Subcutaneous abdominal adipose tissue (tissue), 5 donors: ENCODE results near the gene KRTAP4-16.
"Not testable (repeated sequence)": the region's sequence is repeated elsewhere in the genome, so short reads cannot be mapped to it uniquely, and the experiment has no call there.

Experiments
- H3K27ac ChIP-seq: one replicate; pipeline ENCODE4 v1.7.0; 2013; ENCODE audit warnings: low read depth, mild to moderate bottlenecking, inconsistent platforms, low read length, moderate library complexity
- H3K27me3 ChIP-seq, 5 donors: one replicate each; pipeline ENCODE4 v1.7.0; 2013; ENCODE audit warnings: low read length in 5 of 5, inconsistent platforms in 1 of 5; ENCODE audit not compliant: control insufficient read depth in 5 of 5, insufficient read depth in 4 of 5
- H3K36me3 ChIP-seq, 5 donors: one replicate each; pipeline ENCODE4 v1.7.0; 2013; ENCODE audit warnings: low read length in 5 of 5; ENCODE audit not compliant: control insufficient read depth in 5 of 5, insufficient read depth in 5 of 5
- H3K4me1 ChIP-seq, 5 donors: one replicate each; pipeline ENCODE4 v1.7.0; 2013; ENCODE audit warnings: low read length in 5 of 5, mild to moderate bottlenecking in 3 of 5, moderate library complexity in 1 of 5; ENCODE audit not compliant: control insufficient read depth in 5 of 5, insufficient read depth in 5 of 5
- H3K4me3 ChIP-seq, 5 donors: one replicate each; pipeline ENCODE4 v1.7.0; 2013; ENCODE audit warnings: low read length in 5 of 5, low read depth in 1 of 5
- H3K9ac ChIP-seq, 5 donors: one replicate each; pipeline ENCODE4 v1.7.0; 2013; ENCODE audit warnings: low read length in 5 of 5, mild to moderate bottlenecking in 4 of 5, moderate library complexity in 3 of 5
- H3K9me3 ChIP-seq, 5 donors: one replicate each; pipeline ENCODE4 v1.7.0; 2013; ENCODE audit warnings: low read length in 5 of 5; ENCODE audit not compliant: control insufficient read depth in 5 of 5
- donor health status: healthy.
- donor health status: healthy.
- donor health status: healthy.
- donor health status: healthy.
- donor health status: healthy.

Gene KRTAP4-16

GRCh38 chr17:41082626-41083025 is 19.4 kb downstream of the KRTAP4-16 start:
- no peaks in the 10 kb centered on the region for H3K27me3 ChIP-seq
- H3K4me1 ChIP-seq = no peaks in the 10 kb centered on the region
- H3K9me3 ChIP-seq = no peaks in the 10 kb centered on the region
- no peak overlapping the region for H3K4me3 ChIP-seq
- no peak overlapping the region for H3K9ac ChIP-seq
- no peak overlapping the region for H3K27ac ChIP-seq
- no peaks in the 10 kb centered on the region for H3K36me3 ChIP-seq

DNA sequence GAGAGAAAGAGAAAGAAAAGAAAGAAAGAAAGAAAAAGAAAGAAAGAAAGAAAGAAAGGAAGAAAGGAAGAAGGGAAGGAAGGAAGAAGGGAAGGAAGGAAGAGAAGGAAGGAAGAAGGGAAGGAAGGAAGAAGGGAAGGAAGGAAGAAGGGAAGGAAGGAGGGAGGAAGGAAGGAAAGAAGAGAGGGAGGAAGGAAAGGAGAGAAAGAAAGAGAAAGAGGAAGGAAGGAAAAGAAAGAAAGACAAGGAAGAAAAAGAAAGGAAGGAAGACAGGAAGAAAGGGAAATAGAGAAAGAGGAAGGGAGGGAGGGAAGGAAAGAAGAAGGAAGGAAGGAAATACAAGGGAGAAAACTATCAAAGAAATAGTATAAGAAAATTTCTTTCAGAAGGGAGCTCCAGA is 25.2 kb downstream of the KRTAP4-16 start:
- Histone ChIP-seq H3K27ac (no peak overlapping the region), H3K9me3 (no peaks in the 10 kb centered on the region), H3K4me1 (no peaks in the 10 kb centered on the region), H3K9ac (no peak overlapping the region), H3K4me3 (no peak overlapping the region), H3K27me3 (no peaks in the 10 kb centered on the region), H3K36me3 (no peaks in the 10 kb centered on the region)

DNA sequence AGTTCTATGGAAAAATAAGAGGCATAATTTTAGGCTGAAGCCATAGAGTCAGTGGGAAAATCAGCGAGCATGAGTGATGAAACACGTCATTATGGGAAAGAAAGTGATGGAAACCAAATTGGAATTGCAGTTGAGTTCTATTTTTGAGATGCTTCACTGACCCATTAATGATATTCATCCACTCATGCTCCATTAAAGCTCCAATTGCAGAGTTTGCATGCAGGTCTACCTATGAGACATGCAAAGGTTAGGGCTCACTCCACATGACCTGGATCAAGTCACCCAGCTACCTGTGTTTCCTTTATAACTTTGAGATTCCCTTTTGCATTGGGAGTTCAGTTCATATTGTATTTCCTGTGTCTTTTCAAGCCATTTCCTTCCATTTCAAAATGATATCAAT is 28.3 kb downstream of the KRTAP4-16 start:
- Histone ChIP-seq H3K27ac (no peak overlapping the region), H3K4me1 (no peaks in the 10 kb centered on the region), H3K4me3 (no peak overlapping the region), H3K27me3 (no peaks in the 10 kb centered on the region), H3K9ac (no peak overlapping the region), H3K36me3 (no peaks in the 10 kb centered on the region), H3K9me3 (no peaks in the 10 kb centered on the region)

DNA sequence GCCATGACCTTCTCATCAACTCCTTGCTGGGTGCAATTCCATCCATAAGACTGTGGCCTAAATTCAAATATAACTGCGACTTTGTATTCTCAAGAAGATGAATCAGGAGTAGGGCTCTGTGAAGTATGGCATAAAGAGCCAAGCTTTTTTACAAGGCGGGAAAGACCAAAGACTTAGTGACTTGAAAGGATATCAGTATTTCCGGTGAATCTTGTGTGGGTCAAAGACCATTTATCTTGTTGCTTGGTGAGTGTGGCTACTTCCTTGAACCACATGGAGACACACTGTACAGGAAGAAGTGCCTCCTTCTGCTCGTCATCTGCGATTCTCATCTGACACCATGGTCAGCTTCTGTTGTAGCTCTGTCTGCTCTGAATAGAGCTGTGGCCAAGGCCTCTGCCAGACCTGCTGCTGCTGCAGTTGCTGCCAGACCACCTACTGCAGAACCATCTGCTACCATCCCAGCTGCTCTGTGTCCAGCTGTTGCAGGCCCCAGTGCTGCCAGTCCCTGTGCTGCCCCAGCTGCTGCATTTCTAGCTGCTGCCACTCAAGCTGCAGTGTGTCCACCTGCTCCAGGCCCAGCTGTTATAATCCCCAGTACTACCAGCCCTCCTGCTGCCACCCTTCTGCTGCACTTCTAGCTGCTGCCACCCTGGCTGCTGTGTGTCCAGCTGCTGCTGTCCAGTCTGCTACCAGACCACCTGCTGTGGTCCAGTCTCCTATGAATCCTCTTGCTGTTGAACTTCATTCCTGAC is 30.2 kb downstream of the KRTAP4-16 start:
- Histone ChIP-seq H3K36me3 (no peaks in the 10 kb centered on the region), H3K9me3 (no peaks in the 10 kb centered on the region), H3K27ac (no peak overlapping the region), H3K4me3 (no peak overlapping the region), H3K4me1 (no peaks in the 10 kb centered on the region), H3K9ac (no peak overlapping the region), H3K27me3 (no peaks in the 10 kb centered on the region)

DNA sequence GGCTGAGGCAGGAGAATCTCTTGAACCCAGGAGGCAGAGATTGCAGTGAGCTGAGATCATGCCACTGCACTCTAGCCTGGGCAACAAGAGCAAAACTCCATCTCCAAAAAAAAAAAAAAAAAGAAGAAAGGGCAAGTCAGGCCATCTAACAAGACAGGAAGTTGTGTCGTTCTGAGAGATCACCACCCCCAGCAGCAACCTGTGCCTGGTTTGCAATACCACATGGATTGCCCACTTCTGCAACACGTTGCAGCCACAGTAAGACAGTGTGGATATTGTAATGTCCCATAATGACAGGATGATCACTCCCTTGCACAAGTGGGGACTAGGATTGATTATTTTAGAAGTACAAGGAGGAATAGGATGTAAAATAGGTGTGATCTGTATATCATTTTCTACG is 33.0 kb downstream of the KRTAP4-16 start:
- no peaks in the 10 kb centered on the region for H3K9me3 ChIP-seq
- H3K4me3 ChIP-seq = no peak overlapping the region
- no peaks in the 10 kb centered on the region for H3K4me1 ChIP-seq
- H3K27me3 ChIP-seq = no peaks in the 10 kb centered on the region
- H3K9ac ChIP-seq = no peak overlapping the region
- no peaks in the 10 kb centered on the region for H3K36me3 ChIP-seq
- H3K27ac ChIP-seq = no peak overlapping the region

GRCh38 chr17:41067281-41067680 is 34.7 kb downstream of the KRTAP4-16 start:
- H3K9me3 ChIP-seq = no peaks in the 10 kb centered on the region
- H3K27me3 ChIP-seq = no peaks in the 10 kb centered on the region
- no peaks in the 10 kb centered on the region for H3K36me3 ChIP-seq
- no peak overlapping the region for H3K27ac ChIP-seq
- no peak overlapping the region for H3K9ac ChIP-seq
- no peak overlapping the region for H3K4me3 ChIP-seq
- H3K4me1 ChIP-seq = no peaks in the 10 kb centered on the region

GRCh38 chr17:41065829-41066624 is 36.0 kb downstream of the KRTAP4-16 start, which contains the start of gene KRTAP2-4:
Gene KRTAP2-4, minus strand, starts transcription at chr17:41065879. Its CDS starts 34 bp downstream, at chr17:41065845.
- Histone ChIP-seq H3K36me3 (no peaks in the 10 kb centered on the region), H3K9me3 (no peaks in the 10 kb centered on the region), H3K4me3 (no peak within 1 kb of the TSS), H3K4me1 (no peaks in the 10 kb centered on the region), H3K27me3 (no peaks in the 10 kb centered on the region), H3K9ac (no peak within 1 kb of the TSS), H3K27ac (no peak within 1 kb of the TSS)

- H3K9me3 ChIP-seq, H3K27me3 ChIP-seq, H3K9ac ChIP-seq, H3K36me3 ChIP-seq, H3K27ac ChIP-seq, H3K4me3 ChIP-seq, H3K4me1 ChIP-seq: not testable (repeated sequence)
Measured at GRCh38 chr17:41065016-41065689, 36.9 kb downstream of the KRTAP4-16 start.

GRCh38 chr17:41064301-41064700 is 37.7 kb downstream of the KRTAP4-16 start:
- Histone ChIP-seq H3K9ac (no peak overlapping the region), H3K27me3 (peaks cover 0 to 5% (median 0%) of the 10 kb centered on the region in 5 donors), H3K4me1 (no peaks in the 10 kb centered on the region), H3K4me3 (no peak overlapping the region), H3K9me3 (no peaks in the 10 kb centered on the region), H3K36me3 (no peaks in the 10 kb centered on the region), H3K27ac (no peak overlapping the region)

DNA sequence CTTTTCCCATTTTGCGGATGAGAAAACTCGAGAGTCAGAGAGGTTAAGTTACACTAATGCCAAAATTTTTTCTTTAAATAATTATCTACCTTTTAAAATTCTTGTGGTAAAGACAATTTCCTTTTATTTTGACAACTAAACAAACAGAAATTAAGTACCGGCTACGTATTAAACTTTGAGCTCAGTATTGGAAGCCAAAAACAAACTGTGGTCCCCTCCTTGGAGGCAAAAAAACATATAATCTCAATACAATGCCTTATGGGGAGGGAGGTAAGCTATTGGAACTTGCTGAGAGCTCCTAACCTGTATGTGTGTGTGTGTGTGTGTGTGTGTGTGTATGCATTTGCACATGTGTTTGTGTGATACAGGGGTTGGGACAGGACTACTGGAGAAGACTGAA is 38.6 kb downstream of the KRTAP4-16 start:
- no peaks in the 10 kb centered on the region for H3K9me3 ChIP-seq
- no peak overlapping the region for H3K27ac ChIP-seq
- no peaks in the 10 kb centered on the region for H3K36me3 ChIP-seq
- no peaks in the 10 kb centered on the region for H3K4me1 ChIP-seq
- H3K9ac ChIP-seq = no peak overlapping the region
- H3K4me3 ChIP-seq = no peak overlapping the region
- peaks cover 0 to 5% (median 0%) of the 10 kb centered on the region in 5 donors for H3K27me3 ChIP-seq
